Measurements from ENCODE around the gene KCNQ2.

Gene KCNQ2

GRCh38 chr20:63469019-63469712 is 3.3 kb downstream of the KCNQ2 start:
- ATAC-seq, result no peak
- TF ChIP-seq CSDC2 (CRISPR knock-in tag; IDR thresholded peaks at IDR 0.05) (no peak), SNAI2 (CRISPR knock-in tag; IDR thresholded peaks at IDR 0.05) (no peak), CREB5 (CRISPR knock-in tag; IDR thresholded peaks at IDR 0.05; ENCODE audit: low read depth) (no peak), ZFP30 (CRISPR knock-in tag; IDR thresholded peaks at IDR 0.05) (no peak), ZC3H10 (CRISPR knock-in tag; IDR thresholded peaks at IDR 0.05) (no peak)

- ATAC-seq, result no peak
- no peak for TF ChIP-seq POU6F1 (CRISPR knock-in tag; IDR thresholded peaks at IDR 0.05; ENCODE audit: borderline replicate concordance, low read depth)
- no peak for TF ChIP-seq ZC3H10 (CRISPR knock-in tag; IDR thresholded peaks at IDR 0.05)
- no peak for TF ChIP-seq ZNF8 (CRISPR knock-in tag; IDR thresholded peaks at IDR 0.05)
- TF ChIP-seq ESRRG (CRISPR knock-in tag; IDR thresholded peaks at IDR 0.05), result no peak
- TF ChIP-seq TCF4 (CRISPR knock-in tag; IDR thresholded peaks at IDR 0.05; ENCODE audit: borderline replicate concordance), result no peak
Observed at GRCh38 chr20:63468421-63468820, 4.0 kb downstream of the KCNQ2 start.

- no peak for ATAC-seq
- TF ChIP-seq ISL1 (CRISPR knock-in tag; IDR thresholded peaks at IDR 0.05) (no peak), GLIS3 (CRISPR knock-in tag; IDR thresholded peaks at IDR 0.05) (no peak), OSR1 (CRISPR knock-in tag; IDR thresholded peaks at IDR 0.05) (no peak), CSRNP3 (CRISPR knock-in tag; IDR thresholded peaks at IDR 0.05) (no peak), ZNF8 (CRISPR knock-in tag; IDR thresholded peaks at IDR 0.05) (no peak), ESRRG (CRISPR knock-in tag; IDR thresholded peaks at IDR 0.05) (no peak), POU6F1 (CRISPR knock-in tag; IDR thresholded peaks at IDR 0.05; ENCODE audit: borderline replicate concordance, low read depth) (no peak), TCF4 (CRISPR knock-in tag; IDR thresholded peaks at IDR 0.05; ENCODE audit: borderline replicate concordance) (no peak), ZC3H10 (CRISPR knock-in tag; IDR thresholded peaks at IDR 0.05) (no peak), ARNTL (CRISPR knock-in tag; IDR thresholded peaks at IDR 0.05; ENCODE audit: borderline replicate concordance, low read depth) (no peak), SNAI2 (CRISPR knock-in tag; IDR thresholded peaks at IDR 0.05) (no peak)
Observed at GRCh38 chr20:63467294-63468083, 5.0 kb downstream of the KCNQ2 start.

- no peak for ATAC-seq
- no peak for TF ChIP-seq ISL1 (CRISPR knock-in tag; IDR thresholded peaks at IDR 0.05)
- no peak for TF ChIP-seq ZC3H10 (CRISPR knock-in tag; IDR thresholded peaks at IDR 0.05)
- no peak for TF ChIP-seq ESRRG (CRISPR knock-in tag; IDR thresholded peaks at IDR 0.05)
- TF ChIP-seq OSR1 (CRISPR knock-in tag; IDR thresholded peaks at IDR 0.05), result no peak
- TF ChIP-seq POU6F1 (CRISPR knock-in tag; IDR thresholded peaks at IDR 0.05; ENCODE audit: borderline replicate concordance, low read depth), result no peak
- no peak for TF ChIP-seq PPARA (CRISPR knock-in tag; IDR thresholded peaks at IDR 0.05; ENCODE audit: borderline replicate concordance)
- no peak for TF ChIP-seq SNAI2 (CRISPR knock-in tag; IDR thresholded peaks at IDR 0.05)
- no peak for TF ChIP-seq ZFP3 (CRISPR knock-in tag; IDR thresholded peaks at IDR 0.05)
- no peak for TF ChIP-seq GLIS3 (CRISPR knock-in tag; IDR thresholded peaks at IDR 0.05)
- no peak for TF ChIP-seq ZFP30 (CRISPR knock-in tag; IDR thresholded peaks at IDR 0.05)
- TF ChIP-seq ARNTL (CRISPR knock-in tag; IDR thresholded peaks at IDR 0.05; ENCODE audit: borderline replicate concordance, low read depth), result no peak
- TF ChIP-seq ZNF8 (CRISPR knock-in tag; IDR thresholded peaks at IDR 0.05), result no peak
- TF ChIP-seq PATZ1 (CRISPR knock-in tag; IDR thresholded peaks at IDR 0.05; ENCODE audit: borderline replicate concordance), result no peak
- no peak for TF ChIP-seq CSRNP3 (CRISPR knock-in tag; IDR thresholded peaks at IDR 0.05)
- TF ChIP-seq TOX (CRISPR knock-in tag; IDR thresholded peaks at IDR 0.05; ENCODE audit: borderline replicate concordance), result no peak
- TF ChIP-seq BACH2 (CRISPR knock-in tag; IDR thresholded peaks at IDR 0.05; ENCODE audit: borderline replicate concordance), result no peak
- TF ChIP-seq ZNF565 (CRISPR knock-in tag; conservative IDR thresholded peaks at IDR 0.05; ENCODE audit: low read depth), result no peak
Observed at GRCh38 chr20:63466861-63467260, 5.6 kb downstream of the KCNQ2 start.

Data from SK-N-SH treated with all-trans-retinoic acid at 6 μM for 48 hours (cell line).